Hepatocyte (in vitro differentiated cells): Measurements from ENCODE around the gene QSOX2. TPM values are rescaled to one million over a fixed set of nuclear protein-coding genes. Genes with fewer than 3 reads are reported as not detected.

ENCODE experiments used
- DNase-seq: peaks from one replicate; pipeline ENCODE4 v3.0.0-alpha.2; 2016; ENCODE audit warnings: low spot score
- H2AFZ ChIP-seq: fragments of 200-600 bp; sonication (generic); 2 replicates; pipeline ENCODE4 v1.6.0; 2016; ENCODE audit warnings: antibody characterized with exemption, mild to moderate bottlenecking
- H3K27ac ChIP-seq: fragments of 200-600 bp; sonication (generic); 2 replicates; pipeline ENCODE4 v1.5.1; 2016; ENCODE audit warnings: mild to moderate bottlenecking
- H3K27me3 ChIP-seq: fragments of 200-600 bp; sonication (generic); 2 replicates; pipeline ENCODE4 v1.6.1; 2016
- H3K36me3 ChIP-seq: fragments of 200-600 bp; sonication (generic); replicated peaks from 2 replicates; pipeline ENCODE4 v1.5.1; 2016; ENCODE audit warnings: low read depth; ENCODE audit not compliant: insufficient read depth
- H3K4me1 ChIP-seq: fragments of 200-600 bp; sonication (generic); 2 replicates; pipeline ENCODE4 v1.5.1; 2016; ENCODE audit warnings: mild to moderate bottlenecking, moderate library complexity; ENCODE audit not compliant: insufficient read depth
- H3K4me2 ChIP-seq: fragments of 200-600 bp; sonication (generic); 2 replicates; pipeline ENCODE4 v1.6.0; 2016
- H3K4me3 ChIP-seq: fragments of 200-600 bp; sonication (generic); 2 replicates; pipeline ENCODE4 v1.5.1; 2016; ENCODE audit warnings: mild to moderate bottlenecking
- H3K79me2 ChIP-seq: fragments of 200-600 bp; sonication (generic); 2 replicates; pipeline ENCODE4 v1.6.0; 2017; ENCODE audit warnings: mild to moderate bottlenecking
- H3K9me2 ChIP-seq: fragments of 200-600 bp; sonication (generic); replicated peaks from 2 replicates; pipeline ENCODE4 v1.6.0; 2017; ENCODE audit warnings: mild to moderate bottlenecking; ENCODE audit not compliant: insufficient read depth
- H3K9me3 ChIP-seq: fragments of 200-600 bp; sonication (generic); 2 replicates; pipeline ENCODE4 v1.5.1; 2016; ENCODE audit warnings: low read depth, mild to moderate bottlenecking
- H4K20me1 ChIP-seq: fragments of 200-600 bp; sonication (generic); 2 replicates; pipeline ENCODE4 v1.6.0; 2016; ENCODE audit warnings: mild to moderate bottlenecking; ENCODE audit not compliant: insufficient read depth, poor library complexity, severe bottlenecking
- EZH2 ChIP-seq: fragments of 200-600 bp; sonication (generic); IDR thresholded peaks from 2 replicates; pipeline ENCODE4 v1.6.1; 2016; ENCODE audit warnings: antibody characterized with exemption, mild to moderate bottlenecking, borderline replicate concordance
- EZH2phosphoT487 ChIP-seq: fragments of 200-600 bp; sonication (generic); IDR thresholded peaks from one replicate; pipeline ENCODE4 v1.6.1; 2018; ENCODE audit warnings: antibody characterized with exemption, mild to moderate bottlenecking, low read depth, moderate library complexity; ENCODE audit not compliant: unreplicated experiment, severe bottlenecking
- WGBS: methylation state at CpG from one replicate; pipeline ENCODE4 v1.1.6; 2016; ENCODE audit warnings: low lambda C conversion rate; ENCODE audit errors: missing lambda C conversion rate; 5-methylcytosine and 5-hydroxymethylcytosine counted together
- polyA plus RNA-seq: library from polyadenylated mRNA; unstranded; fragments of >200 nt; fragmentation: Nextera tagmentation; extraction: Ambion mirVana; gene quantifications from 2 replicates; pipeline ENCODE4 v1.2.1, GENCODE V29; 2016
- total RNA-seq: library from RNA; depleted of rRNA; stranded (reverse); fragments of >200 nt; gene quantifications from 2 replicates; pipeline ENCODE4 v1.2.3, GENCODE V29; 2014
- TF ChIP-seq, protein P1 (sequence below): fragments of 200-600 bp; sonication (generic); IDR thresholded peaks from 2 replicates; pipeline ENCODE4 v1.5.1; 2016; ENCODE audit warnings: antibody characterized with exemption, mild to moderate bottlenecking; ENCODE audit not compliant: poor library complexity

QSOX2 gene
- total and polyA plus RNA-seq, 2 experiments from 2014 or later: 3.3 to 11.0 TPM

DNA sequence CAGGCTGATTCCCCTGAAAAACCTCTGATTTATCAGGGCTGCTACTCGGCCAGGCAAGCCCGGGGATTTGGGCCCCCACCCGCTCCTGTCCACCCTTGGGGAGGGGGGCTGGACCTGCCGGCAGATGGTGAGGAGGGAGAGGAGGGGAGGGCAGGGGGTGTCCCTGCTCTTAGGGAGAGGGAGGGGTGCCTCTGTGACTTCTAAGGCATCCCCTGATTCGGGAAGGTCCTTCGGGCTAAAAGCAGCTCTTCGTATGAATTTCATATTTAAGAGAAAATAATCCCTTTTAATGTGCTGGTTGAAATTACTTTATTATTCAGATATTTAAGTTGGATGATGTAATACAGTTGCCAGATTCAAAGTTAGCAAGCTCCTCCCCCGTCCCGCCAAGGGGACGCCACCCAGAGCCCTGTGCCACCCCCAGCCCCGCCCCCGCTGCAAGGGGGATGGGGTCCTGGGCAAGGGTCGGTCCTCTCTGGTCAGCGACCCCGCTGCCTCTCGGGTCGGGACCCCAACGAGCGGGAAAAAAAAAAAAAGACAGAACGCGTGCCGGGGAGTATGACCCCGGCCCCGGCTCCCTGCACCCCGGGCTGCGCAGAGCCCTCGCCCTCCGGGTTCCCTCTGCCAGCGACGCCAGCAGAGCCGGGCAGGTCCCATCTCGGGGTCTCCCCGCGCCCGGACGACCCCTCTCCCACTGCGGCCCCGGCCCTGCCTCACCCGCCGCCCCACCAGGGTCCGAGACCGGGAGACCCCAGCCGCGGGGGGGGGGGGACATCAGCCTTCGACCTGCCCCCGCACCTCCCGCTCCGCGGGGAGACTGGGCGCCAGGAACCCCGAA, 53.1 kb downstream of the QSOX2 start:
- TF ChIP-seq, protein P1, sequence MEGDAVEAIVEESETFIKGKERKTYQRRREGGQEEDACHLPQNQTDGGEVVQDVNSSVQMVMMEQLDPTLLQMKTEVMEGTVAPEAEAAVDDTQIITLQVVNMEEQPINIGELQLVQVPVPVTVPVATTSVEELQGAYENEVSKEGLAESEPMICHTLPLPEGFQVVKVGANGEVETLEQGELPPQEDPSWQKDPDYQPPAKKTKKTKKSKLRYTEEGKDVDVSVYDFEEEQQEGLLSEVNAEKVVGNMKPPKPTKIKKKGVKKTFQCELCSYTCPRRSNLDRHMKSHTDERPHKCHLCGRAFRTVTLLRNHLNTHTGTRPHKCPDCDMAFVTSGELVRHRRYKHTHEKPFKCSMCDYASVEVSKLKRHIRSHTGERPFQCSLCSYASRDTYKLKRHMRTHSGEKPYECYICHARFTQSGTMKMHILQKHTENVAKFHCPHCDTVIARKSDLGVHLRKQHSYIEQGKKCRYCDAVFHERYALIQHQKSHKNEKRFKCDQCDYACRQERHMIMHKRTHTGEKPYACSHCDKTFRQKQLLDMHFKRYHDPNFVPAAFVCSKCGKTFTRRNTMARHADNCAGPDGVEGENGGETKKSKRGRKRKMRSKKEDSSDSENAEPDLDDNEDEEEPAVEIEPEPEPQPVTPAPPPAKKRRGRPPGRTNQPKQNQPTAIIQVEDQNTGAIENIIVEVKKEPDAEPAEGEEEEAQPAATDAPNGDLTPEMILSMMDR: no peak
- TF ChIP-seq EZH2phosphoT487 (peak; percentile 54), EZH2 (peak; percentile 55)
- no peak overlapping the region for H3K27ac ChIP-seq
- H3K9me2 ChIP-seq: no peaks in the 10 kb centered on the region
- H3K4me2 ChIP-seq: no peak overlapping the region
- H3K4me1 ChIP-seq: no peaks in the 10 kb centered on the region
- H3K4me3 ChIP-seq: no peak overlapping the region
- H2AFZ ChIP-seq: no peak overlapping the region
- no peaks in the 10 kb centered on the region for H3K9me3 ChIP-seq
- no peaks in the 10 kb centered on the region for H3K36me3 ChIP-seq
- peaks cover 75% of the 10 kb centered on the region for H3K27me3 ChIP-seq
- WGBS: 10% methylated on average over 25 of the region's 51 CpGs
- no peak for DNase-seq
- no peaks in the 10 kb centered on the region for H3K79me2 ChIP-seq
- H4K20me1 ChIP-seq: no peaks in the 10 kb centered on the region

DNA sequence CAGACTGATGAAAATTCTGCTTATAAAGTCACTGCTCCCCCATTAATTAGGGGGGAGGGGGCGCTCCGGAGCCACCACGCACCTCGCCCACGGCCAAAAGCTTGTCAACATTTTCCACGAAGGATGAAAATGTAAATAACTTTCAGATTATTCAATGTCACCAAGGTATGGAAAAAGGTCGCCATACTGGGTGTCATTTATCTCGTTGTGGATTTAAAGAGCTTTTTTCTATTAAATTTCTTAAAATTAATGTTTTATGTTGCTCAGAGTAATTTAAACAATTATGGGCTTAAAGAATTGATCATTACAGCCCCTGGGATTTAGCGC, 53.7 kb downstream of the QSOX2 start:
- no peak overlapping the region for H2AFZ ChIP-seq
- H3K79me2 ChIP-seq: no peaks in the 10 kb centered on the region
- DNase-seq: no peak
- H3K4me2 ChIP-seq: no peak overlapping the region
- H3K27me3 ChIP-seq: peaks cover 69% of the 10 kb centered on the region
- no peaks in the 10 kb centered on the region for H3K4me1 ChIP-seq
- H3K27ac ChIP-seq: no peak overlapping the region
- no peaks in the 10 kb centered on the region for H3K9me2 ChIP-seq
- no peak overlapping the region for H3K4me3 ChIP-seq
- no peaks in the 10 kb centered on the region for H3K9me3 ChIP-seq
- WGBS: 43% methylated on average over 9 of the region's 9 CpGs
- no peaks in the 10 kb centered on the region for H3K36me3 ChIP-seq
- H4K20me1 ChIP-seq: no peaks in the 10 kb centered on the region
- TF ChIP-seq, protein P1: no peak
- no peak for TF ChIP-seq EZH2
- TF ChIP-seq EZH2phosphoT487: no peak

DNA sequence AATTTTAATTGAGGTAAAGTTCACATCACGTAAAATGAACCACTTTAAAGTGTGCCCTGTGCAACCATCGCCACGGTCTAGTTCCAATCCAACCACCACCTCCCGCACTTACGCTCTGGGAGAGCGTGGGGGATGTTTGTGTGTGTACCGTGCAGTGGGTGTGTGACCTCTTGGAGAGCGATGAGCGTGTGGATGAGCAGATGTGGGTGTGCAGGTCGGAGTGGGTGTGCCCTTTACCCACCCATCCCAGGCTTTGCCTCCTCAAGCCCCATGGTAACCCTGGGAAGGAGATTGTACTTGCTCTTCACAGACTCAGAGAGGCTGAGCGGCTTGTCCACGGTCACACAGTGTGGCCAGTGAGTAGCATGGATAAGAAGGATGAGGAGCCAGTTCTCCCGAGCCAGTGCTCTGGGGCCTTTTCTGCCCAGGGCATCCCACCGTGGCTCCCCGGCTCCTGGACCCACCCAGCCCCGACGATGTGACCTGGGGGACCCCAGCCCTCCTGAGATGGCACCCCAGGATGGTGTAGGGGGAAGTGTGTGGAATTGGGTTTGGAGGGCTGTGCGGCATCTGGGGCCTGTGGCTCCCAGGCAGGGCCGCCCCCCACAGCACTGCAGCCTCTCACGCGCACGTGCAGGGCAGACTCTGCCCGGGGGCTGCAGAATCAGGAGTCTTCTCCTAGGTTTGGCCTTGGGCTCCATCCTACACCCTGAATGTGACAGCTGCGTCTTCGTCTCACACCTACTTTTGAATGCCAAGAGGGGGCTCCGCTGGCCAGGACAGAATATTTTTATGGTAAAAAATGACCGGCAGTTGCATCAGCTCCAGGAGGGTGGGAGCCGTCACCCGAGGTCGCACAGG, 54.3 kb downstream of the QSOX2 start:
- Histone ChIP-seq H2AFZ (no peak overlapping the region), H3K4me2 (no peak overlapping the region), H3K4me1 (no peaks in the 10 kb centered on the region), H3K27me3 (peaks cover 66% of the 10 kb centered on the region), H3K9me3 (no peaks in the 10 kb centered on the region), H3K79me2 (no peaks in the 10 kb centered on the region), H3K36me3 (no peaks in the 10 kb centered on the region), H3K27ac (no peak overlapping the region), H3K4me3 (no peak overlapping the region), H3K9me2 (no peaks in the 10 kb centered on the region), H4K20me1 (no peaks in the 10 kb centered on the region)
- DNase-seq: no peak
- no peak for TF ChIP-seq EZH2phosphoT487
- TF ChIP-seq, protein P1: no peak
- TF ChIP-seq EZH2: no peak
- WGBS: 80% methylated on average over 30 of the region's 30 CpGs
